HCT116 (cell line): ENCODE results near the gene RXRA. TPM values are rescaled to one million over a fixed set of nuclear protein-coding genes. Genes with fewer than 3 reads are reported as not detected.

Experiments
- ATAC-seq: fragments of 200-7000 bp; cut with Tn5 transposase; 2 replicates; pipeline ENCODE4 v1.9.1; 2020; ENCODE audit warnings: mild to moderate bottlenecking, moderate library complexity
- BruUV-seq: library from RNA; stranded (reverse); fragments of 400-500 nt; replicated peaks from 2 replicates; lab custom pipeline; 2021; lab: Mats Ljungman, UMichigan
- CTCF ChIA-PET: fragments of 300-600 bp; sonication (Branson Sonifier 250); formaldehyde crosslinking; loops from one replicate; lab custom pipeline; 2021; ENCODE audit warnings: antibody characterized with exemption; lab: Charles Lee
- POLR2A ChIA-PET: fragments of 300-600, 350-600 bp; sonication (Branson Sonifier 250); formaldehyde crosslinking; loops from one replicate; lab custom pipeline; 2021; ENCODE audit warnings: antibody characterized with exemption; lab: Charles Lee
- RAD21 ChIA-PET, 2 experiments: fragments of 300-600 bp; sonication (Branson Sonifier 250); formaldehyde crosslinking; loops; one replicate each; lab custom pipeline; 2023; ENCODE audit warnings: low total read pairs in 2 of 2; ENCODE audit not compliant: uncharacterized antibody in 2 of 2, unreplicated experiment in 2 of 2, low non-redundant PET in 1 of 2; lab: Charles Lee
- DNase-seq: peaks from one replicate; pipeline ENCODE4 v3.0.0-alpha.2; 2010; ENCODE audit warnings: low read depth, low spot score
- H2AFZ ChIP-seq: fragments of 200-600 bp; shearing (Covaris generic), sonication (generic); 2 replicates; pipeline ENCODE4 v1.6.1; 2017; ENCODE audit warnings: low read depth, mixed run types, mixed read lengths, antibody characterized with exemption, low read length; ENCODE audit not compliant: poor library complexity, severe bottlenecking
- H3K27ac ChIP-seq: 2 replicates; pipeline ENCODE4 v1.5.1; 2012; ENCODE audit warnings: low read depth, low read length
- H3K27me3 ChIP-seq: fragments of 200-600 bp; sonication (generic); 2 replicates; pipeline ENCODE4 v1.6.1; 2016; ENCODE audit warnings: mixed run types, low read length, mixed read lengths; ENCODE audit not compliant: insufficient read depth
- H3K36me3 ChIP-seq, 2 experiments: fragments of 200-500 bp in 1 of 2; fragments of 200-600 bp in 1 of 2; sonication (Bioruptor generic) in 1 of 2; sonication (generic) in 1 of 2; 2 replicates each; pipeline versions ENCODE4 v1.5.1 to v1.6.1; 2014 to 2016; ENCODE audit warnings: low read length in 2 of 2, inconsistent platforms in 1 of 2, mixed read lengths in 1 of 2, mixed run types in 1 of 2; ENCODE audit not compliant: insufficient read depth in 2 of 2, control insufficient read depth in 1 of 2
- H3K4me1 ChIP-seq, 2 experiments: fragments of 200-600 bp in 1 of 2; sonication (generic) in 1 of 2; 2 replicates each; pipeline versions ENCODE4 v1.5.1 to v1.6.1; 2012 to 2017; ENCODE audit warnings: low read length in 2 of 2, inconsistent platforms in 1 of 2, mild to moderate bottlenecking in 1 of 2, mixed read lengths in 1 of 2, mixed run types in 1 of 2, moderate library complexity in 1 of 2; ENCODE audit not compliant: insufficient read depth in 2 of 2, control insufficient read depth in 1 of 2
- H3K4me2 ChIP-seq: fragments of 200-600 bp; sonication (generic); 2 replicates; pipeline ENCODE4 v1.6.1; 2017; ENCODE audit warnings: mixed run types, low read length, mixed read lengths
- H3K4me3 ChIP-seq, 2 experiments: fragments of 200-600 bp in 1 of 2; sonication (generic) in 1 of 2; replicated peaks in 1 of 2; 2 replicates each; pipeline ENCODE4 v1.5.1; 2011 to 2016; ENCODE audit warnings: low read length in 2 of 2, control low read depth in 1 of 2, low read depth in 1 of 2, mild to moderate bottlenecking in 1 of 2, mixed read lengths in 1 of 2, mixed run types in 1 of 2
- H3K79me2 ChIP-seq: fragments of 200-600 bp; sonication (generic); 2 replicates; pipeline ENCODE4 v1.6.1; 2017; ENCODE audit warnings: mild to moderate bottlenecking, mixed run types, low read length, moderate library complexity, mixed read lengths; ENCODE audit not compliant: insufficient read depth
- H3K9ac ChIP-seq: fragments of 200-600 bp; sonication (generic); 2 replicates; pipeline ENCODE4 v1.6.1; 2016; ENCODE audit warnings: low read length, mixed read lengths
- H3K9me2 ChIP-seq: fragments of 200-600 bp; sonication (generic), shearing (Covaris generic); 2 replicates; pipeline ENCODE4 v1.6.1; 2017; ENCODE audit warnings: mixed run types, mild to moderate bottlenecking, moderate library complexity; ENCODE audit not compliant: insufficient read depth
- H3K9me3 ChIP-seq, 2 experiments: fragments of 200-500 bp in 1 of 2; fragments of 200-600 bp in 1 of 2; sonication (Bioruptor generic) in 1 of 2; sonication (generic) in 1 of 2; 2 replicates each; pipeline ENCODE4 v1.6.1; 2014 to 2017; ENCODE audit warnings: low read length in 2 of 2, mixed read lengths in 2 of 2, inconsistent platforms in 1 of 2, low read depth in 1 of 2, mild to moderate bottlenecking in 1 of 2, mixed run types in 1 of 2, moderate library complexity in 1 of 2; ENCODE audit not compliant: control insufficient read depth in 1 of 2, insufficient read depth in 1 of 2
- H4K20me1 ChIP-seq: fragments of 200-600 bp; sonication (generic), shearing (Covaris generic); 2 replicates; pipeline ENCODE4 v1.6.1; 2017; ENCODE audit warnings: mixed run types, mild to moderate bottlenecking, moderate library complexity; ENCODE audit not compliant: insufficient read depth
- CBX3 ChIP-seq: IDR thresholded peaks from 2 replicates; pipeline ENCODE4 v1.6.1; 2012; ENCODE audit warnings: low read depth
- CEBPB ChIP-seq: IDR thresholded peaks from 2 replicates; pipeline ENCODE4 v1.6.1; 2012; ENCODE audit warnings: low read depth
- EGR1 ChIP-seq: IDR thresholded peaks from 2 replicates; pipeline ENCODE4 v1.6.1; 2012; ENCODE audit warnings: low read depth
- ELF1 ChIP-seq: IDR thresholded peaks from 2 replicates; pipeline ENCODE4 v1.6.1; 2012; ENCODE audit warnings: low read depth, borderline replicate concordance
- EZH2 ChIP-seq: fragments of 200-600 bp; sonication (generic); IDR thresholded peaks from 2 replicates; pipeline ENCODE4 v1.6.1; 2017; ENCODE audit warnings: antibody characterized with exemption, mixed run types
- JUND ChIP-seq: IDR thresholded peaks from 2 replicates; pipeline ENCODE4 v1.6.1; 2012
- POLR2A ChIP-seq: IDR thresholded peaks from 2 replicates; pipeline ENCODE4 v1.7.0; 2011; ENCODE audit warnings: borderline replicate concordance; ENCODE audit not compliant: insufficient read depth, insufficient read length; ENCODE audit errors: extremely low read depth
- POLR2AphosphoS5 ChIP-seq: IDR thresholded peaks from 2 replicates; pipeline ENCODE4 v1.6.1; 2011; ENCODE audit warnings: mild to moderate bottlenecking, low read depth, low read length, moderate library complexity
- RAD21 ChIP-seq: IDR thresholded peaks from 2 replicates; pipeline ENCODE4 v1.6.1; 2012; ENCODE audit warnings: low read depth, mild to moderate bottlenecking
- SIN3A ChIP-seq: IDR thresholded peaks from 2 replicates; pipeline ENCODE4 v1.6.1; 2012; ENCODE audit warnings: low read depth
- SRF ChIP-seq: IDR thresholded peaks from 2 replicates; pipeline ENCODE4 v1.6.1; 2012; ENCODE audit warnings: low read depth
- TCF7L2 ChIP-seq: IDR thresholded peaks from 2 replicates; pipeline ENCODE4 v1.7.0; 2011; ENCODE audit warnings: borderline replicate concordance, inconsistent platforms; ENCODE audit not compliant: insufficient read depth, insufficient read length; ENCODE audit errors: extremely low read depth
- YY1 ChIP-seq: IDR thresholded peaks from 2 replicates; pipeline ENCODE4 v1.6.1; 2011; ENCODE audit warnings: low read length, low read depth, moderate library complexity, mild to moderate bottlenecking; ENCODE audit not compliant: insufficient replicate concordance; ENCODE audit errors: extremely low read depth
- ZFX ChIP-seq: fragments of 450-650 bp; IDR thresholded peaks from 2 replicates; pipeline ENCODE4 v1.6.1; 2017
- ZNF274 ChIP-seq: fragments of 200-500 bp; sonication (Bioruptor generic); IDR thresholded peaks from 2 replicates; pipeline ENCODE4 v1.6.1; 2014; ENCODE audit warnings: mild to moderate bottlenecking, low read depth, low read length, inconsistent platforms
- intact Hi-C: fragments of 100-400 bp; cut with micrococcal nuclease; formaldehyde crosslinking; loops from 2 replicates; pipeline ENCODE4 v1.10.0; 2022
- total RNA-seq: library from RNA; stranded (reverse); gene quantifications from one replicate; pipeline ENCODE4 v1.2.1, GENCODE V29; 2021; ENCODE audit not compliant: unreplicated experiment
- TF ChIP-seq, protein P1 (sequence below): IDR thresholded peaks from 2 replicates; pipeline ENCODE4 v1.6.1; 2012
- TF ChIP-seq, protein P2 (sequence below): IDR thresholded peaks from 2 replicates; pipeline ENCODE4 v1.6.1; 2011; ENCODE audit warnings: mild to moderate bottlenecking, low read length, moderate library complexity; ENCODE audit not compliant: insufficient replicate concordance; ENCODE audit errors: extremely low read depth
- TF ChIP-seq, protein P3 (sequence below), 3 experiments: fragments of 200-600 bp in 1 of 3; sonication (generic) in 1 of 3; IDR thresholded peaks in 2 of 3; conservative IDR thresholded peaks in 1 of 3; 2 replicates each; pipeline ENCODE4 v1.5.1; 2012 to 2017; ENCODE audit warnings: low read depth in 2 of 3, low read length in 2 of 3, antibody characterized with exemption in 1 of 3, borderline replicate concordance in 1 of 3, control low read depth in 1 of 3, mild to moderate bottlenecking in 1 of 3, mixed read lengths in 1 of 3, mixed run types in 1 of 3, moderate library complexity in 1 of 3; ENCODE audit not compliant: insufficient read depth in 1 of 3
- TF ChIP-seq, protein P4 (sequence below): IDR thresholded peaks from 2 replicates; pipeline ENCODE4 v1.6.1; 2012

RXRA gene
- total RNA-seq, 1 experiment from 2014 or later = 43.9 TPM

DNA sequence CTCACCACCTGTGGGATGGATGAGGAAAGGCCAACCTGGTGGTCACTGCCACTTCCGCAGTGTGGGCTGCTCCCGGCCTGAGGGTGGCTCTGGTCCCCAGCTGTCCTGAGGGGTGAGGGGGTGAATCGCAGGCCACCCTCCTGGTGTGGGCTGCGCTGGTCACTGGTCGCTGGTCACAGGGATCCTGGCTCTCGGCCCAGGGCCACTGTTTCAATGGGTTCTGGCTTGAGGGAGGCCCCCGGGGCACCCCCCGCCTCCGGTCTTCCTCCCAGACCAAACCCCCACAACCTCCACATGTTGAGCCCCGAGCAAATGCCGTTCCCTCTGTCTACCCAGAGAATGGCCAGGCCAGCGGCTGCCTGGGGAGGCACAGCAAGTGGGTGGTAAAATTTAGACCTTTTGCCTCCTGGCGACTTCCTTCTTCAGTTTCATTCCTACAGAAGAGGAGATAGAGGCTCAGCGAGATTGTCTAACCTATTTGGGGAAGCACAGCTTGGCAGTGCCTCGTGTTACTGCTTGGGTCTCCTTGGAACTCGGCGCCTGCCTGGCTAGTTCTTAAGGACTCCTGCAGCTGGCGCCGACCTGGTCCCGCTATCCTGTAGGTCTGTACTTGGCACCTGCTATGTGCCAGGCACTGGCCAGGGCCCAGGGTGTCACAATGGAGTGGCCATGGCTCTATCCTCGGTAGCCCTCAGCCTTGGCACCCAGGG lies 48.2 kb downstream of the RXRA start:
- ATAC-seq = no peak
- no peak for DNase-seq
- no TSS peak for BruUV-seq
- Histone ChIP-seq H3K36me3 (no peaks in the 10 kb centered on the region), H3K4me2 (no peak overlapping the region), H3K27ac (no peak overlapping the region), H2AFZ (no peak overlapping the region), H3K79me2 (peaks cover 79% of the 10 kb centered on the region), H3K9me2 (no peaks in the 10 kb centered on the region), H3K9me3 (no peaks in the 10 kb centered on the region), H3K4me1 (peaks cover 37 to 67% of the 10 kb centered on the region in 2 experiments), H3K9ac (no peak overlapping the region), H4K20me1 (no peaks in the 10 kb centered on the region; the same call in 1 of the 2 replicates), H3K4me3 (no peak overlapping the region), H3K27me3 (no peaks in the 10 kb centered on the region)
- TF ChIP-seq EGR1 (no peak), TCF7L2 (no peak), EZH2 (no peak), JUND (no peak), YY1 (no peak), ELF1 (no peak), POLR2A (no peak), CBX3 (no peak), RAD21 (no peak), SIN3A (no peak), ZFX (no peak), CEBPB (no peak), SRF (no peak), POLR2AphosphoS5 (no peak), ZNF274 (no peak)
- TF ChIP-seq, protein P1, sequence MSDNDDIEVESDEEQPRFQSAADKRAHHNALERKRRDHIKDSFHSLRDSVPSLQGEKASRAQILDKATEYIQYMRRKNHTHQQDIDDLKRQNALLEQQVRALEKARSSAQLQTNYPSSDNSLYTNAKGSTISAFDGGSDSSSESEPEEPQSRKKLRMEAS = no peak
- TF ChIP-seq, protein P2, sequence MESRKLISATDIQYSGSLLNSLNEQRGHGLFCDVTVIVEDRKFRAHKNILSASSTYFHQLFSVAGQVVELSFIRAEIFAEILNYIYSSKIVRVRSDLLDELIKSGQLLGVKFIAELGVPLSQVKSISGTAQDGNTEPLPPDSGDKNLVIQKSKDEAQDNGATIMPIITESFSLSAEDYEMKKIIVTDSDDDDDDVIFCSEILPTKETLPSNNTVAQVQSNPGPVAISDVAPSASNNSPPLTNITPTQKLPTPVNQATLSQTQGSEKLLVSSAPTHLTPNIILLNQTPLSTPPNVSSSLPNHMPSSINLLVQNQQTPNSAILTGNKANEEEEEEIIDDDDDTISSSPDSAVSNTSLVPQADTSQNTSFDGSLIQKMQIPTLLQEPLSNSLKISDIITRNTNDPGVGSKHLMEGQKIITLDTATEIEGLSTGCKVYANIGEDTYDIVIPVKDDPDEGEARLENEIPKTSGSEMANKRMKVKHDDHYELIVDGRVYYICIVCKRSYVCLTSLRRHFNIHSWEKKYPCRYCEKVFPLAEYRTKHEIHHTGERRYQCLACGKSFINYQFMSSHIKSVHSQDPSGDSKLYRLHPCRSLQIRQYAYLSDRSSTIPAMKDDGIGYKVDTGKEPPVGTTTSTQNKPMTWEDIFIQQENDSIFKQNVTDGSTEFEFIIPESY = no peak
- TF ChIP-seq, protein P3, sequence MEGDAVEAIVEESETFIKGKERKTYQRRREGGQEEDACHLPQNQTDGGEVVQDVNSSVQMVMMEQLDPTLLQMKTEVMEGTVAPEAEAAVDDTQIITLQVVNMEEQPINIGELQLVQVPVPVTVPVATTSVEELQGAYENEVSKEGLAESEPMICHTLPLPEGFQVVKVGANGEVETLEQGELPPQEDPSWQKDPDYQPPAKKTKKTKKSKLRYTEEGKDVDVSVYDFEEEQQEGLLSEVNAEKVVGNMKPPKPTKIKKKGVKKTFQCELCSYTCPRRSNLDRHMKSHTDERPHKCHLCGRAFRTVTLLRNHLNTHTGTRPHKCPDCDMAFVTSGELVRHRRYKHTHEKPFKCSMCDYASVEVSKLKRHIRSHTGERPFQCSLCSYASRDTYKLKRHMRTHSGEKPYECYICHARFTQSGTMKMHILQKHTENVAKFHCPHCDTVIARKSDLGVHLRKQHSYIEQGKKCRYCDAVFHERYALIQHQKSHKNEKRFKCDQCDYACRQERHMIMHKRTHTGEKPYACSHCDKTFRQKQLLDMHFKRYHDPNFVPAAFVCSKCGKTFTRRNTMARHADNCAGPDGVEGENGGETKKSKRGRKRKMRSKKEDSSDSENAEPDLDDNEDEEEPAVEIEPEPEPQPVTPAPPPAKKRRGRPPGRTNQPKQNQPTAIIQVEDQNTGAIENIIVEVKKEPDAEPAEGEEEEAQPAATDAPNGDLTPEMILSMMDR (IDR thresholded peaks at IDR 0.05 in 2 of 3, conservative IDR thresholded peaks at IDR 0.05 in 1 of 3; ENCODE audit: borderline replicate concordance in 1 of 3, insufficient read depth in 1 of 3, low read depth in 2 of 3, low read length in 2 of 3) = no peak
- TF ChIP-seq, protein P4, sequence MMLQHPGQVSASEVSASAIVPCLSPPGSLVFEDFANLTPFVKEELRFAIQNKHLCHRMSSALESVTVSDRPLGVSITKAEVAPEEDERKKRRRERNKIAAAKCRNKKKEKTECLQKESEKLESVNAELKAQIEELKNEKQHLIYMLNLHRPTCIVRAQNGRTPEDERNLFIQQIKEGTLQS = no peak
- POLR2A ChIA-PET = no interaction called here
- RAD21 ChIA-PET = no interaction called here
- CTCF ChIA-PET = no interaction called here
- intact Hi-C loops = no loop called here
